Inferior parietal cortex (tissue), 1 donor: ENCODE results near the gene EFCC1.
"Not testable (repeated sequence)": the region's sequence is repeated elsewhere in the genome, so short reads cannot be mapped to it uniquely, and the experiment has no call there.

Experiments used
- DNase-seq: peaks from one replicate; pipeline ENCODE4 v3.0.0-alpha.2; 2016; ENCODE audit errors: extremely low spot score

EFCC1 gene

DNA sequence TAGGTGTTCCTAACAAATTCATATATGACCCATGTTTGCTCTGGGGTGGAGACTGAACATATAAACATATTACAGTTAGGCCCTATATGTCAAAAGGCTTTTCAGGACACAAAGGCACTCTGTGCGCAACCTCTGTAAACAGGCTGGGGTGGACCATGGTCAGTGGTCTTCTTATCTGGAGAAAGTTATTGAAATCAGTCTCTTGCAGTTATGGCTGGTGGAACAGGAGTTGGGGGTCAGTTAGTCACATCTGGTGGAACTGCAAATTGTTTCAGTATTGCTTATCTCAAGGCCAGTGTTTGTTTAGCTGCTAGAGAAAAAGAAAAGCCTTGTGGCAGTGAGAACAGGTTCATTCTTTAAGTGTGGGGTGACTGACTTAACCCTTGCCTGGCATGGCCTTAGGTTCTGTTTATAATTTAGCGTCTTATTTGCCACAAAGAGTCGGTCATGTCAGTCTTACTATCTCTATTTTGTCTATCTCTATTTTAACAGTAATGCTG, 53.6 kb downstream of the EFCC1 start:
- DNase-seq: peak; percentile 5

- DNase-seq: no peak
Measured at GRCh38 chr3:129056451-129057173, 55.5 kb downstream of the EFCC1 start.

- DNase-seq: no peak
Measured at GRCh38 chr3:129057249-129057648, 56.1 kb downstream of the EFCC1 start.

GRCh38 chr3:129058441-129059200, 57.5 kb downstream of the EFCC1 start:
- DNase-seq: peak; percentile 17

- no peak for DNase-seq
Measured at GRCh38 chr3:129059311-129059958, 58.3 kb downstream of the EFCC1 start.

DNA sequence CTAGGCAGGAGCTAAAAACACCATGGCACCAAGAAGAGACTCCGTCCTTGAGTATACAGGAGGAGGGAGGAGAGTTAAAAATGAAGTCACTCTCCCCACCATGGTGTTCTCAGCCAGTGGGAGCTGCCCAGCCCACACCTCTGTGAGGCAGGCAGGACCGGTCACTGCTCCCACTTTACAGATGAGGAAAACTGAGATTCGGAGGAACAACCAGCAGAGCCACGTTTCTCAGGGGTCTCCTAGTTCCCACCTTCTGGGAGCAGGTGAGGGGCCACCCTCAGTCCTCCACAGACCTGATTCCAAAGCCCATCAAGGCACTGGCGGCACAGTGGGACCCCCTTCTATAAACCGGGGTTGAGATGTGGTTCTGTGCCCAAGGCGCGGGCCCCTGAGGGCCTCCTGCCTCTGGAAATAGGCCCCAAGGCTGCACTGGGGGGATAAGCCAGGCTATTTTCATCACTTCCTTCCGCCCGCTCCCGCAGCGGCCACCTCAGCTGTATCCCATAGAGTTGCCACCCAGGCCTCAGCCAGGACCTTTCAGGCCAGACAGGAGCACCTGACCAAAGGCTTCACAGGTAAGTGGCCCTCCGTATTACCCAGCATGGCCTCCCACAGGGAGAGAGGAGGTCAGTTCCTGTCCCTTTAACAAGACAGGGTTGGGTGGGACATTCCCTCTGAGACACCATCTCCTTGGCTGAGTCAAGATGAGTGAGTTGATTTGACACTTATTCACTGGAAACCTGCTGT, 59.3 kb downstream of the EFCC1 start, which contains the start of gene GP9:
GP9 (plus strand) TSS at position 504 of the 747 bp plus-strand sequence. CDS start 961 bp downstream, outside the sequence.
- no peak for DNase-seq

DNA sequence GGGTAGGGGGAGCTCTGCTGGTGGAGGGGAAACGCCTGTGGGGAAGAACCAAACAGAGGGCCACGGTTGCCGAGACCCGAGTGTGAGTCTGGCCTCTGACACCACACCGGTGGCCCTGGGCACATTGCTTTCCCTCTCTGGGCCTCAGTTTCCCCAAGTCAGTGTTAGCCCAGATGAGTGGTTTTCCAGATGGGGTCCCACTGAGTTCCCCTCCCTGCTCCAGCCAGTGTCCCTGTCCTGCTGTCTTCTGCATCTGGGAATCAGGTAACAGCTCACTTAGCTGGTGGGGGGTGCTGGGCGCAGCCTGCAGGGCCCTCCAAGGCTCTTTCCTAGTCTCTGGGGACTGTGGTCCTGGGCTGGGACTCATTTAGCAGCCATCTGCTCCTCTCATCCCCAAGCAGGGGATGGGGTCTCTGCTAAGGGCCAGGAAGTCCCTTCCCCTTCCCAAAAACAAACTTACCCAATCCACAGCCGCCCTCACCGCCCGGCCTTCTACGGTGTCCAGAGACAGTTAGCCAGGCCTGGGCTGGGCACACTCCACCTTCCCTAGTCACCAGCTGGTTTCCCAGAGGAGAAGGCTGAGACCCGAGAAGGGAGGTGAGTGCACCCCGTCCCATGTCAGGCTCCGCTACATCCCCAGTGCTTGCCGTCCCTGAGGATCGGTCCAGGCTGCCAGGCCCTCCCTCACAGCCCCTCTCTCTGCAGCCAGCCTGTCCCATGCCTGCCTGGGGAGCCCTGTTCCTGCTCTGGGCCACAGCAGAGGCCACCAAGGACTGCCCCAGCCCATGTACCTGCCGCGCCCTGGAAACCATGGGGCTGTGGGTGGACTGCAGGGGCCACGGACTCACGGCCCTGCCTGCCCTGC, 60.2 kb downstream of the EFCC1 start:
- DNase-seq: no peak

DNA sequence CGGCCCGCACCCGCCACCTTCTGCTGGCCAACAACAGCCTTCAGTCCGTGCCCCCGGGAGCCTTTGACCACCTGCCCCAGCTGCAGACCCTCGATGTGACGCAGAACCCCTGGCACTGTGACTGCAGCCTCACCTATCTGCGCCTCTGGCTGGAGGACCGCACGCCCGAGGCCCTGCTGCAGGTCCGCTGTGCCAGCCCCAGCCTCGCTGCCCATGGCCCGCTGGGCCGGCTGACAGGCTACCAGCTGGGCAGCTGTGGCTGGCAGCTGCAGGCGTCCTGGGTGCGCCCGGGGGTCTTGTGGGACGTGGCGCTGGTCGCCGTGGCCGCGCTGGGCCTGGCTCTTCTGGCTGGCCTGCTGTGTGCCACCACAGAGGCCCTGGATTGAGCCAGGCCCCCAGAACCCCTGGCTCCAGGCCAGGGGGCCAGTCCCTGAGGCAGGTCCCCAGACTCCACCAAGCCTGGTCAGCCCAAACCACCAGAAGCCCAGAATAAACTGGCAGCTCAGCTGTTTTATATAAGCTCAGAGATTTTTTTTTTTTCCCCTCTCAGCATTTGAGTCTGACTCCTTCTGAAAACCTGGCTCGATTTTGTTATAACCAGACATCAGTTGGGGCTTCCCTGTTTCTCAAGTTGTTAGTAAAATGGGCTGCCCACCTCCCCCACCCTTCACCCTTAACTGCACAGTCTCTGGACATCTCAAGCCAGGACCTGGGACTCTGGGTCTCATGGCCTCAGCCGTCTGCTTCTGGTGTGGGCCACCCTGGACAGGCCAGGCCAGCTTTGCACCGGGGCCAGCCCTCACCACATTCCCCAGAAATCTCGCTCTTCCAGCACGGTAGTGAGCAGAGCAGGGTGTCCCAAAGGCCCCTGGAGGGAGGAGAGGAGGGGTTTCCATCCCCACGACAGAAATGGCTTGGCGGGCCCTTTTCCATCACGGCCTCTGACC, 61.1 kb downstream of the EFCC1 start:
- no peak for DNase-seq

DNA sequence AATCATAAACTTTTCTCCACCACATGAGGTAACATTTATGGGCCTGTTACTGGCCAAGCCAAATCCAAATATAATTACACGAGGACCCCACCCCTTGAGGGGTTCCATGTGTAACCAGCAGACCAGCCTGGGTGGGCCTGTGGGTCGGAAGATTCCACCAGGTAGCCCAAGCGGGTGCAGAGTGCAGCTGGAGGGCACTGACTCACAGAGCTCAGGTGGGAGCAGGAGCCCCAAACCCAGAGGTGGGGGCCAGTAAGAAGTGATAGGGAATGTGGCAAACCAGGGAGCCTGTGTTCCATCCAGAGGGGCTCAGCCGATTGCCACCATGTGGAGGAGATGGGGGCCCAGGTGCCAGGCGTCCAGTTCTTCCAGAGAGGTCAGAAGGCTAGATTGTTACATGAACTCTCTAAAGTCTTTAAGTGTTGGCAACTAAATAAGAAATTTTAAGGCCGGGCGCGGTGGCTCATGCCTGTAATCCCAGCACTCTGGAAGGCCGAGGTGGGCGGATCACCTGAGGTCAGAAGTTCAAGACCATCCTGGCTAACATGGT, 62.1 kb downstream of the EFCC1 start:
- no peak for DNase-seq

GRCh38 chr3:129063841-129064482, 62.9 kb downstream of the EFCC1 start:
- no peak for DNase-seq

DNA sequence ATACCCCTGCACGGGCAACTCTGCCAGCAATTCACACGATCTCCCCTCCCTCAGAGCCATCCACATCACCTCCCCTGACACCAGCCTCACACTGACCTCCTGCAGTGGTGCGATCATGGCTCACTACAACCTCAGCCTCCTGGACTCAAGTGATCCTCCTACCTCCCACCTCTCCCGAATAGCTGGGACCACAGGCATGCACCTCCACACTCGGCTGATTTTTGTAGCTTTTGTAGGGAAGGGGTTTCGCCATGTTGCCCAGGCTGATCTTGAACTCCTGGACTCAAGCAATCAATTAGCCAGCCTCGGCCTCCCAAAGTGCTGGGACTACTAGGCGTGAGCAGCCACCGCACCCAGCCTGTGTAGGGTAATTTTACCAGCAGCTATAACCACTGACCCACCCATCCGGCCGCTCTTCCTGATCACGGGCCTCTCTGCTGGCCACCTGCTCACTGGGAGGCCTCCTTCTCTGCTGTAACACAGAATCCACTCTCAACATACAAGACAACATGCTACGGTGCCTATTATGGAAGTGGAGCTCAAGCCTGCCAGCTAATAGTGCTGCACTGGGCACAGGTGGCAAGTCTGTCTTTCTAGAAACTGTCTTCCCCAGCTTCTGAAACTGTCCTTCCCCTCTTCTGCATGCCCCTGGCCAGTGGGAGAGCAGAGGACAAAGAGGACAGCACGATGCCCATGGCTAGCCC, 64.1 kb downstream of the EFCC1 start:
- no peak for DNase-seq

DNA sequence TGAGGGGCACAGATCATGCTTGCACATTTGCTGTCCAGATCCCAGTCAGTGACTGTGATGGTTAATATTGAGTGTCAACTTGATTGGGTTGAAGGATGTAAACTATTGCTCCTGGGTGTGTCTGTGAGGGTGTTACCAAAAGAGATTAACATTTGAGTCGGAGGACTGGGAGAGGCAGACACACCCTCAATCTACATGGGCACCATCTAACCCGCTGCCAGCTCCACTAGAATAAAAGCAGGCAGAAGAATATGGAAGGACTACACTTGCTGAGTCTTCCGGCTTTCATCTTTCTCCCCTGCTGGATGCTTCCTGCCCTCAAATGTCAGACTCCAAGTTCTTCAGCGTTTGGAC, 64.6 kb downstream of the EFCC1 start:
- DNase-seq: no peak

- DNase-seq: not testable (repeated sequence)
Measured at GRCh38 chr3:129067719-129068118, 66.6 kb downstream of the EFCC1 start.

DNA sequence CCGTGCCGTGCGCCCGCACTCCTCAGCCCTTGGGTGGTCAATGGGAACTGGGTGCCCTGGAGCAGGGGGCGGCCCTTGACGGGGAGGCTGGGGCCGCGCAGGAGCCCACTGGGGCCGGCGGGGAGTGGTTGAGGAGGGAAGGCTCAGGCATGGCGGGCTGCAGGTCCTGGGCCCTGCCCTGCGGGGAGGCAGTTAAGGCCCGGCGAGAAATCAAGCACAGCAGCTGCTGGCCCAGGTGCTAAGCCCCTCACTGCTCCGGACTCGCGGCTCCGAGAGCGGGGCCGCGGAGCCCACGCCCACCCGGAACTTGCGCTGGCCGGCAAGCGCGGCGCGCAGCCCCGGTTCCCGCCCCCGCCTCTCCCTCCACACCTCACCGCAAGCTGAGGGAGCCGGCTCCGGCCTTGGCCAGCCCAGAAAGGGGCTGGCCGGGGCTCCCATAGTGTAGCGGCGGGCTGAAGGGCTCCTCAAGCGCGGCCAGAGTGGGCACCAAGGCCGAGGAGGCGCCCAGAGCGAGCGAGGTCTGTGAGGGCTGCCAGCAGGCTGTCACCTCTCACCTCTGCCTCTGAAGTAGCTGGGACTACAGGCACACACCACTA, 67.3 kb downstream of the EFCC1 start:
- DNase-seq: no peak

DNA sequence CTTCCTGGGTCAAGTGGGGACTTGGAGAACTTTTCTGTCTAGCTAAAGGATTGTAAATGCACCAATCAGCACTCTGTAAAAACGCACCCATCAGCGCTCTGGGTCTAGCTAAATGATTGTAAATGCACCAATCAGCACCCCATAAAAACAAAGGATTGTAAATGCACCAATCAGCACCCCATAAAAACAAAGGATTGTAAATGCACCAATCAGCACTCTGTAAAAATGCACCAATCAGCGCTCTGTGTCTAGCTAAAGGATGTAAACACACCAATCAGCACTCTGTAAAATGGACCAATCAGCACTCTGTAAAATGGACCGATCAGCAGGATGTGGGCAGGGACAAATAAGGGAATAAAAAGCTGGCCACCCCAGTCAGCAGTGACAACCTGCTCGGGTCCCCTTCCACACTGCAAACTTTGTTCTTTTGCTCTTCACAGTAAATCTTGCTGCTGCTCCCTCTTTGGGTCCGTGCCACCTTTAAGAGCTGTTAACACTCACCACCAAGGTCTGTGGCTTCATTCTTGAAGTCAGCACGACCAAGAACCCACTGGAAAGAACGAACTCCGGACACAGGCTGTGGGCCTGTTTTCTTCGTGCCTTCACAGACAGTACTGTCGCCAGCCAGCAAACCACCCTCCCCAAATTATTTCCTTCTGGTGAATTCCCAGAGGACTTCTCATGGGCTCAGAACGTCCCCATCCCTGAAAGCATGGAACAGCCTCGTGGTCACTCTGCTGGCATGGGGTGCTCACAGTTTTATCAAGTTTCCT, 68.4 kb downstream of the EFCC1 start:
- DNase-seq: not testable (repeated sequence)

DNA sequence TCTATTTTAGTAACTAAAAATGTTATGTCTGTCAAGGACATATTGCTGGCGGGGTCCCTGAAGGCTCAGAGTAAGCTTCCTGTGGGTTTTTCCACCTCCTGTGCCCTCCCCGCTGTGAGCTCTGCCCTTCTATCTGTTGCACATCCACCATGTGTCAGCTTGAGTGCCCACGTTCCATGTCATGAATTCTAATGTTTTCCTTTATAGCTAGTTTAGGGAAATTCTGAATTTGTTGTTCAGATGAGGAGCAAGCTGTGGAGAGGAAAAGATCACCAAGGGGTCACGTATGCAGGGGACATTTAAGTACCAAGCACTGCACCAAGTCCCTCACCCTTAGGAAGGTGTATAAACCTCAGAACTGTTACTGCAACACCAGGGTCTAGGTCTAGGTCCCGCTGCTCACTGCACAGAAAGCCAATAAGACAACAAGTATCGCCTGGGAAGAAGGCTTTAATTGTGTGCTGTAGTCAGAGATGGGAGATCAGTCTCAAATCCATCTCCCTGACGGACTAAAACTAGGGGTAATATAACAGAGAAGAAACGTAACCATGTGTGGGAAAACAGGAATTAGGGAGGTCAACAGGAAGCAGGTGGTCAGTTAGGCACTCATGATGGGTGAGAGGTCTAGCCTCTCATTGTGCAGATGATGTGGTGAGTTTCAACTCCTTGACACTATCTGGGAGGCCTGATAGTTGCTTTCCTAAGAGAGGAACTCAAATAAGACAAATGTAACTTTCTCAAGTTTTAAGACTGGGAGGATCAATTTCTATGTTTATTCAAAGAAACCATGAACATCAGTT, 69.2 kb downstream of the EFCC1 start:
- no peak for DNase-seq
